Erythroblast (primary cell): ENCODE measurements around the gene ETS1.

ENCODE experiments used
- GATA1 ChIP-seq: IDR thresholded peaks from 2 replicates; pipeline ENCODE4 v1.6.1; 2011; ENCODE audit warnings: low read depth, mild to moderate bottlenecking, control low read depth, low read length, moderate library complexity
- POLR2A ChIP-seq: IDR thresholded peaks from 2 replicates; pipeline ENCODE4 v1.6.1; 2011; ENCODE audit warnings: mild to moderate bottlenecking, low read length

- TF ChIP-seq POLR2A (no peak), GATA1 (no peak)
These were observed 24.1 kb downstream of the ETS1 start for GRCh38 chr11:128563308-128563707.
